DOHH2 (cell line): ENCODE measurements around the gene PTGES3L.

Experiments
- H3F3A ChIP-seq: fragments of 200-600 bp; sonication (generic), shearing (Covaris generic); 2 replicates; pipeline ENCODE4 v1.6.0; 2016; ENCODE audit warnings: antibody characterized with exemption, mild to moderate bottlenecking; ENCODE audit not compliant: control insufficient read depth, insufficient read depth
- H3K27ac ChIP-seq: fragments of 200-600 bp; sonication (generic); 2 replicates; pipeline ENCODE4 v1.5.1; 2014; ENCODE audit warnings: low read depth, mild to moderate bottlenecking, low read length, moderate library complexity
- H3K27me3 ChIP-seq: fragments of 200-600 bp; sonication (generic); 2 replicates; pipeline ENCODE4 v1.6.1; 2014; ENCODE audit warnings: mild to moderate bottlenecking, low read length, mixed read lengths; ENCODE audit not compliant: control insufficient read depth
- H3K36me3 ChIP-seq: fragments of 200-600 bp; sonication (generic); 2 replicates; pipeline ENCODE4 v1.6.1; 2014; ENCODE audit warnings: mild to moderate bottlenecking, low read length, moderate library complexity, mixed read lengths; ENCODE audit not compliant: control insufficient read depth
- H3K4me1 ChIP-seq: fragments of 200-600 bp; sonication (generic); 2 replicates; pipeline ENCODE4 v1.6.1; 2014; ENCODE audit warnings: mild to moderate bottlenecking, low read length, mixed read lengths; ENCODE audit not compliant: control insufficient read depth
- H3K4me2 ChIP-seq: fragments of 200-600 bp; sonication (generic); 2 replicates; pipeline ENCODE4 v1.6.0; 2014; ENCODE audit warnings: mild to moderate bottlenecking, low read length, moderate library complexity
- H3K4me3 ChIP-seq: fragments of 200-600 bp; sonication (generic); 2 replicates; pipeline ENCODE4 v1.5.1; 2014; ENCODE audit warnings: mild to moderate bottlenecking, low read length, mixed read lengths
- H3K79me2 ChIP-seq: fragments of 200-600 bp; sonication (generic); 2 replicates; pipeline ENCODE4 v1.6.1; 2014; ENCODE audit warnings: mild to moderate bottlenecking, low read length, mixed read lengths; ENCODE audit not compliant: control insufficient read depth
- H3K9me2 ChIP-seq: fragments of 200-600 bp; sonication (generic); replicated peaks from 2 replicates; pipeline ENCODE4 v1.6.1; 2014; ENCODE audit warnings: mild to moderate bottlenecking, low read length, mixed read lengths; ENCODE audit not compliant: control insufficient read depth
- H3K9me3 ChIP-seq: fragments of 200-600 bp; sonication (generic); 2 replicates; pipeline ENCODE4 v1.6.1; 2014; ENCODE audit warnings: antibody characterized with exemption, low read length, mixed read lengths; ENCODE audit not compliant: control insufficient read depth, insufficient read depth
- H4K20me1 ChIP-seq: fragments of 200-600 bp; sonication (generic); 2 replicates; pipeline ENCODE4 v1.6.0; 2014; ENCODE audit warnings: low read depth, mild to moderate bottlenecking, antibody characterized with exemption, low read length, moderate library complexity; ENCODE audit not compliant: control insufficient read depth, insufficient read depth
- EZH2phosphoT487 ChIP-seq: fragments of 200-600 bp; sonication (generic); IDR thresholded peaks from 2 replicates; pipeline ENCODE4 v1.6.1; 2017; ENCODE audit warnings: borderline replicate concordance, mild to moderate bottlenecking, antibody characterized with exemption, low read length, moderate library complexity, mixed read lengths
- TF ChIP-seq, protein P1 (sequence below): fragments of 200-600 bp; sonication (generic); IDR thresholded peaks from one replicate; pipeline ENCODE4 v1.5.1; 2014; ENCODE audit warnings: antibody characterized with exemption, mild to moderate bottlenecking, low read depth, low read length; ENCODE audit not compliant: poor library complexity, severe bottlenecking

PTGES3L gene

DNA sequence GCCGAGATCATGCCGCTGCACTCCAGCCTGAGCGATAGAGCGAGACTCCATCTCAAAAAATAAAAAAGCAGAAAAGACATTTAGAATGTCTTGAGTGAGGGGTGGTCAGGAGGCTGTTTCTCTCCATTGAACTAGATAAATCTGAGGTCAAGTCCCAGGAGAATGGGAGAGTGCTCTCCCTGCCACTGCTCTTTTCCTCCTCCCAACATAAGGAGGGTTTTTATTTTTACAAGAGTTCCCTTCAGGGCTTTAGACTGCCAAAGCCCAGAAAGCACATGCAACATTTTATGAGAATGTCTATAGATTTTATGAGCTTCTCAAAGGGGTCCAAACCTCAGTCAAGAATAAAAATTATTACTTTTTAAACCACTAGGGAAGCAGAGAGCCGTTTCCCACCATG is 46.7 kb upstream of the PTGES3L start:
- no peak overlapping the region for H3K4me2 ChIP-seq
- H3K27me3 ChIP-seq: peaks cover 22% of the 10 kb centered on the region
- TF ChIP-seq, protein P1, sequence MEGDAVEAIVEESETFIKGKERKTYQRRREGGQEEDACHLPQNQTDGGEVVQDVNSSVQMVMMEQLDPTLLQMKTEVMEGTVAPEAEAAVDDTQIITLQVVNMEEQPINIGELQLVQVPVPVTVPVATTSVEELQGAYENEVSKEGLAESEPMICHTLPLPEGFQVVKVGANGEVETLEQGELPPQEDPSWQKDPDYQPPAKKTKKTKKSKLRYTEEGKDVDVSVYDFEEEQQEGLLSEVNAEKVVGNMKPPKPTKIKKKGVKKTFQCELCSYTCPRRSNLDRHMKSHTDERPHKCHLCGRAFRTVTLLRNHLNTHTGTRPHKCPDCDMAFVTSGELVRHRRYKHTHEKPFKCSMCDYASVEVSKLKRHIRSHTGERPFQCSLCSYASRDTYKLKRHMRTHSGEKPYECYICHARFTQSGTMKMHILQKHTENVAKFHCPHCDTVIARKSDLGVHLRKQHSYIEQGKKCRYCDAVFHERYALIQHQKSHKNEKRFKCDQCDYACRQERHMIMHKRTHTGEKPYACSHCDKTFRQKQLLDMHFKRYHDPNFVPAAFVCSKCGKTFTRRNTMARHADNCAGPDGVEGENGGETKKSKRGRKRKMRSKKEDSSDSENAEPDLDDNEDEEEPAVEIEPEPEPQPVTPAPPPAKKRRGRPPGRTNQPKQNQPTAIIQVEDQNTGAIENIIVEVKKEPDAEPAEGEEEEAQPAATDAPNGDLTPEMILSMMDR: no peak
- TF ChIP-seq EZH2phosphoT487: no peak
- peaks cover 13% of the 10 kb centered on the region for H3K4me1 ChIP-seq
- H4K20me1 ChIP-seq: no peaks in the 10 kb centered on the region
- no peaks in the 10 kb centered on the region for H3K9me3 ChIP-seq
- no peaks in the 10 kb centered on the region for H3K79me2 ChIP-seq
- H3K4me3 ChIP-seq: no peak overlapping the region
- H3F3A ChIP-seq: peaks cover 5% of the 10 kb centered on the region; the same call in 1 of the 2 replicates
- H3K36me3 ChIP-seq: no peaks in the 10 kb centered on the region
- no peaks in the 10 kb centered on the region for H3K9me2 ChIP-seq
- no peak overlapping the region for H3K27ac ChIP-seq

DNA sequence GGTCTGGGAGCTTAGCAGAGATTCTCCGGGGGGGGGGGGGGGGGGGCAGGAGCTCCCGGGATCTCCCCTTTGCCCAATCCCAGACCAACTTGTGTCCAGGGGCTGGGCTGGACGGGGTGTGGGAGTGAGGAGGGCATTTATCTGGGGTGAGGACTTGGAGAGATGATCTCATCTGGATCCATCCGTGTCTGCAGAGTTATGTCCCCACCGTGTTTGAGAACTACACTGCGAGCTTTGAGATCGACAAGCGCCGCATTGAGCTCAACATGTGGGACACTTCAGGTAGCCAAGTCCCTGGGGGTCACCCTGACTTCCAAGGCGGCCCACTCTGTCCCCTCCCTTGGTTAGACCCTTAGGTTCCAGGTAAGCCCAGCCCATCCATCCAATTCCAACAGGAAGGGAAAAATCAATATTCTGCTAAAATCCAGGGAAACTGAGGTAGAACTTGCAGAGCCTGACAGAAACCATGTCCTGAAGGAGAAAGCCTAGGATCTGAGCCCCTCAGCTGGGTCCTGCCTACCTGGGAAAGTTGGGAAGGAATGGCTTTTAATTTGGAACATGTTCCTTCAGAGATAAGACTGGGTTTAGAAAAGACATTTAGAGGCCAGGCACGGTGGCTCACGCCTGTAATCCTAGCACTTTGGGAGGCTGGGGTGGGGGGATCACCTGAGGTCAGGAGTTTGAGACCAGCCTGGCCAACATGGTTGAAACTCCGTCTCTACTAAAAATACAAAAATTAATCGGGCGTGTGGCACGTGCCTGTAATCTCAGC is 46.1 kb upstream of the PTGES3L start:
- no peaks in the 10 kb centered on the region for H3K79me2 ChIP-seq
- H3K27me3 ChIP-seq: peaks cover 22% of the 10 kb centered on the region
- H3K36me3 ChIP-seq: no peaks in the 10 kb centered on the region
- peaks cover 17% of the 10 kb centered on the region for H3K4me1 ChIP-seq
- no peaks in the 10 kb centered on the region for H3K9me2 ChIP-seq
- H3K9me3 ChIP-seq: no peaks in the 10 kb centered on the region
- no peaks in the 10 kb centered on the region for H4K20me1 ChIP-seq
- peaks cover 5% of the 10 kb centered on the region; the same call in 1 of the 2 replicates for H3F3A ChIP-seq
- H3K4me2 ChIP-seq: no peak overlapping the region
- TF ChIP-seq, protein P1: no peak
- TF ChIP-seq EZH2phosphoT487: no peak
- H3K27ac ChIP-seq: no peak overlapping the region
- no peak overlapping the region for H3K4me3 ChIP-seq

DNA sequence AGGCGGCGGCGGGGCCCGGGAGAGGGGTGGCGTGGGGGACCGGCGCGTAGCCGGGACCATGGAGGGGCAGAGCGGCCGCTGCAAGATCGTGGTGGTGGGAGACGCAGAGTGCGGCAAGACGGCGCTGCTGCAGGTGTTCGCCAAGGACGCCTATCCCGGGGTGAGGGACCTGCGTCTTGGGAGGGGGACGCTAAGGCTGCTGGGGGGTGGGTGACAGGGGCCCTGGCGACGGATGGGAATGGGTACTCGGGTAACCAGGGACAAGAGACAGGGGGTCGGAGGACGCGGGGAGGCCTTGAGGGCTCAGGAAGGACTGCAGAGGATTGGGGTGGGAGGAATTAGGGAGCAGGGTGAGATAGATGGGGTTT is 45.4 kb upstream of the PTGES3L start:
- no peaks in the 10 kb centered on the region for H3K79me2 ChIP-seq
- H3K9me3 ChIP-seq: no peaks in the 10 kb centered on the region
- peak overlapping the region; percentile 44; the same call in 1 of the 2 replicates for H3K4me2 ChIP-seq
- H3F3A ChIP-seq: peaks cover 5% of the 10 kb centered on the region; the same call in 1 of the 2 replicates
- no peaks in the 10 kb centered on the region for H3K9me2 ChIP-seq
- TF ChIP-seq, protein P1: no peak
- no peak for TF ChIP-seq EZH2phosphoT487
- peaks cover 18% of the 10 kb centered on the region for H3K4me1 ChIP-seq
- no peaks in the 10 kb centered on the region for H4K20me1 ChIP-seq
- H3K4me3 ChIP-seq: peak overlapping the region; percentile 27; the same call in 1 of the 2 replicates
- peaks cover 20% of the 10 kb centered on the region for H3K27me3 ChIP-seq
- H3K27ac ChIP-seq: no peak overlapping the region
- no peaks in the 10 kb centered on the region for H3K36me3 ChIP-seq
